ENCODE data around the gene NASP. TPM values are rescaled to one million over a fixed set of nuclear protein-coding genes. Genes with fewer than 3 reads are reported as not detected.

The NASP gene
- total RNA-seq, 1 experiment from 2014 or later = 535 TPM

DNA sequence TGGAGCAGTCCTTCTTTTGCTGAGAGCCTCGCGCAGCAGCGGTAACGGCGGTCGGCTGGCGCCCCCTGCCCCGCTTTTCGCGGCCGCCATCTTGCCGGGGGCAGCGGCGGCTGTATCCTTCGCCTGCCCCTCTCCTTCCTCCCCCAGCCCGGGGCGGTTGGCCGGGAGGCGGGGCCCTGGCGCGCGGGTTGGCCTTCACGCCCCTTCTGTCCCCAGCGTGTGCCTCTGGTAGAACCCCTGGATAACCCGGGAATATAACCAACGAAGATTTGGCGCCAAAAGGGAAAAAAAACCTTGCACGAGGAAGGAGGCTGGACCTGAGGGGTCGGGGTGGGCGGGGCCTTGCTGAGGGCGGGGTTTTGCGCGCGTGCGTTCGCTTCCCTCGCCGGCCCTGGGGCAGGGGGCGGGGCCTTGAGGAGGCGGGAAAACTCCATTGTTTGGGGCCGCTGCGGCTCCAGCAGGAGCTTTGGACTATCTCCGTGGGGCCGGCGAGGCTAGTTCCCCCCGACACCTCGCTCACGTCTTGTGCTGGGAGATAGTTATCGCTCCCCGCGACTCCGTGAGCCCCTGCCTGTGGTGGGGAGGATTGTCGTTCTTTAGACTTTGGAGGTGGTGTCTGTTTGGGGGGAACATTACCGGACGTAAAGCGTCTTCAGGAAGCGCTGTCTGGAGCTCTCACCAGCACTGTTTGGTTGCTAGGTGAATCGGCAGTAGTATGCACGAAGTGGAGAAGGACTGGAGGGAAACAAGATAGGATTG lies 689 bp downstream of the NASP start:
- peak overlapping the region; percentile 95 for H3K4me3 Mint-ChIP-seq
- H3K27me3 Mint-ChIP-seq (ENCODE audit: low read depth) = peaks cover 2% of the 10 kb centered on the region; the same call in 1 of the 2 replicates
- no peaks in the 10 kb centered on the region for H3K9me3 Mint-ChIP-seq
- peak; percentile 35 for ATAC-seq
- H3K27ac Mint-ChIP-seq = peak overlapping the region; percentile 99
- ChIA-PET POLR2A (interaction anchor here (0.6 to 2.4 kb wide), 10 partner anchors 33 to 1686 kb away, joined by 3 to 10 read pairs (median 4); partner anchors contain the start of genes CCDC163, GPBP1L1, MMACHC and PRDX1), CTCF (interaction anchor here (0.6 to 1.0 kb wide), 2 partner anchors 17 to 33 kb away, joined by 4 to 6 read pairs; partner anchors contain the start of gene AKR1A1)
- peaks cover 31% of the 10 kb centered on the region for H3K36me3 Mint-ChIP-seq
- peaks cover 30% of the 10 kb centered on the region for H3K4me1 Mint-ChIP-seq
- peak; percentile 94 for DNase-seq (ENCODE audit: low spot score)
- TF ChIP-seq NFATC4 (CRISPR knock-in tag; IDR thresholded peaks at IDR 0.05) (peak; percentile 65), NR1H2 (CRISPR knock-in tag; IDR thresholded peaks at IDR 0.05) (no peak), AR (CRISPR knock-in tag; IDR thresholded peaks at IDR 0.05) (0 out of 2 replicates have a peak, but pooled peaks have one; percentile 47), ESRRA (CRISPR knock-in tag; IDR thresholded peaks at IDR 0.05; ENCODE audit: borderline replicate concordance) (no peak), ARID4B (CRISPR knock-in tag; IDR thresholded peaks at IDR 0.05; ENCODE audit: borderline replicate concordance) (peak; percentile 55), ATF1 (CRISPR knock-in tag; IDR thresholded peaks at IDR 0.05) (no peak), MXD4 (CRISPR knock-in tag; IDR thresholded peaks at IDR 0.05; ENCODE audit: borderline replicate concordance) (no peak), STAT6 (CRISPR knock-in tag; conservative IDR thresholded peaks at IDR 0.05; ENCODE audit: low read depth) (no peak), FOXP4 (CRISPR knock-in tag; IDR thresholded peaks at IDR 0.05) (no peak), TEAD4 (CRISPR knock-in tag; IDR thresholded peaks at IDR 0.05) (no peak), ZNF671 (CRISPR knock-in tag; IDR thresholded peaks at IDR 0.05) (no peak; the same call in 1 of the 2 replicates)
- TF ChIP-seq, protein P1, sequence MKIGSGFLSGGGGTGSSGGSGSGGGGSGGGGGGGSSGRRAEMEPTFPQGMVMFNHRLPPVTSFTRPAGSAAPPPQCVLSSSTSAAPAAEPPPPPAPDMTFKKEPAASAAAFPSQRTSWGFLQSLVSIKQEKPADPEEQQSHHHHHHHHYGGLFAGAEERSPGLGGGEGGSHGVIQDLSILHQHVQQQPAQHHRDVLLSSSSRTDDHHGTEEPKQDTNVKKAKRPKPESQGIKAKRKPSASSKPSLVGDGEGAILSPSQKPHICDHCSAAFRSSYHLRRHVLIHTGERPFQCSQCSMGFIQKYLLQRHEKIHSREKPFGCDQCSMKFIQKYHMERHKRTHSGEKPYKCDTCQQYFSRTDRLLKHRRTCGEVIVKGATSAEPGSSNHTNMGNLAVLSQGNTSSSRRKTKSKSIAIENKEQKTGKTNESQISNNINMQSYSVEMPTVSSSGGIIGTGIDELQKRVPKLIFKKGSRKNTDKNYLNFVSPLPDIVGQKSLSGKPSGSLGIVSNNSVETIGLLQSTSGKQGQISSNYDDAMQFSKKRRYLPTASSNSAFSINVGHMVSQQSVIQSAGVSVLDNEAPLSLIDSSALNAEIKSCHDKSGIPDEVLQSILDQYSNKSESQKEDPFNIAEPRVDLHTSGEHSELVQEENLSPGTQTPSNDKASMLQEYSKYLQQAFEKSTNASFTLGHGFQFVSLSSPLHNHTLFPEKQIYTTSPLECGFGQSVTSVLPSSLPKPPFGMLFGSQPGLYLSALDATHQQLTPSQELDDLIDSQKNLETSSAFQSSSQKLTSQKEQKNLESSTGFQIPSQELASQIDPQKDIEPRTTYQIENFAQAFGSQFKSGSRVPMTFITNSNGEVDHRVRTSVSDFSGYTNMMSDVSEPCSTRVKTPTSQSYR (CRISPR knock-in tag; IDR thresholded peaks at IDR 0.05) = no peak
- TF ChIP-seq, protein P2, sequence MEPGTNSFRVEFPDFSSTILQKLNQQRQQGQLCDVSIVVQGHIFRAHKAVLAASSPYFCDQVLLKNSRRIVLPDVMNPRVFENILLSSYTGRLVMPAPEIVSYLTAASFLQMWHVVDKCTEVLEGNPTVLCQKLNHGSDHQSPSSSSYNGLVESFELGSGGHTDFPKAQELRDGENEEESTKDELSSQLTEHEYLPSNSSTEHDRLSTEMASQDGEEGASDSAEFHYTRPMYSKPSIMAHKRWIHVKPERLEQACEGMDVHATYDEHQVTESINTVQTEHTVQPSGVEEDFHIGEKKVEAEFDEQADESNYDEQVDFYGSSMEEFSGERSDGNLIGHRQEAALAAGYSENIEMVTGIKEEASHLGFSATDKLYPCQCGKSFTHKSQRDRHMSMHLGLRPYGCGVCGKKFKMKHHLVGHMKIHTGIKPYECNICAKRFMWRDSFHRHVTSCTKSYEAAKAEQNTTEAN (CRISPR knock-in tag; IDR thresholded peaks at IDR 0.05) = no peak
- TF ChIP-seq, protein P3, sequence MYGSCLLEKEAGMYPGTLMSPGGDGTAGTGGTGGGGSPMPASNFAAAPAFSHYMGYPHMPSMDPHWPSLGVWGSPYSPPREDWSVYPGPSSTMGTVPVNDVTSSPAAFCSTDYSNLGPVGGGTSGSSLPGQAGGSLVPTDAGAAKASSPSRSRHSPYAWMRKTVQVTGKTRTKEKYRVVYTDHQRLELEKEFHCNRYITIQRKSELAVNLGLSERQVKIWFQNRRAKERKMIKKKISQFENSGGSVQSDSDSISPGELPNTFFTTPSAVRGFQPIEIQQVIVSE (CRISPR knock-in tag; IDR thresholded peaks at IDR 0.05; ENCODE audit: borderline replicate concordance) = no peak

Data from WTC11 (cell line).